Cardiac fibroblast (primary cell): Measurements from ENCODE around the gene ZDHHC4.

ENCODE experiments used
- DNase-seq, 2 donors: peaks; one replicate each; pipeline versions ENCODE4 v3.0.0 to v3.0.0-alpha.2; 2010; ENCODE audit warnings: low read depth in 2 of 2
- H3K4me3 ChIP-seq, 2 donors: replicated peaks in 1 of 2; 1 replicate in 1 of 2; 2 replicates in 1 of 2; pipeline ENCODE4 v1.5.1; 2011; ENCODE audit warnings: low read depth in 2 of 2, low read length in 2 of 2, mild to moderate bottlenecking in 2 of 2, moderate library complexity in 1 of 2
- TF ChIP-seq, protein P1 (sequence below): IDR thresholded peaks from one replicate; pipeline ENCODE4 v1.5.1; 2011; ENCODE audit warnings: low read depth, mild to moderate bottlenecking, low read length, inconsistent platforms

Gene ZDHHC4

DNA sequence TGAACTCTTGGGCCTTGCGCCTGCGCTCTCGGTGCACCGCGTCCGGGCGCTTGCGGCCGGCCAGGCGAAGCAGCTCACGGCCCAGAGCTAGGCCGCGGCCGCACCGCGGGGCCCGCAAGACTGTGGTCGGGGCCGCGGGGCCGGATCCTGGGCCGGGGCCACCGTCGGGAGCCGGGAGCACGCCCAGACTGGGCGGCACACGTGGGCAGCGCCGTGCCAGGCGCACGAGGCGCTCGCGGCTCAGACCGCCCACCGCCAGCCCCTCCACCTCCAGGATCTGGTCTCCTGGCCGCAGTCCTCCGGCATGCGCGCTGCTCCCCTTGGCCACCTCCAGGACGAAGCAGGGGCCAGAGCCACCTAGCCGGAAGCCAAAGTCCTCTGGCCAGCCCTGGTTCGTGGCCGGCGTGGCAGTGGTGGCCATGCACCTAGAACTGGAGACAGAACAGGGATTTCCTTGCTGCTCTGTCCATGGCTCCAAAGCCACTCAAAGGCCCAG, 26.2 kb upstream of the ZDHHC4 start, which contains the start of gene GRID2IP:
Gene GRID2IP, minus strand, starts transcription at position 446 of the 496 bp plus-strand sequence. Its CDS starts 25 bp downstream, at position 421.
- no peak for DNase-seq
- TF ChIP-seq, protein P1, sequence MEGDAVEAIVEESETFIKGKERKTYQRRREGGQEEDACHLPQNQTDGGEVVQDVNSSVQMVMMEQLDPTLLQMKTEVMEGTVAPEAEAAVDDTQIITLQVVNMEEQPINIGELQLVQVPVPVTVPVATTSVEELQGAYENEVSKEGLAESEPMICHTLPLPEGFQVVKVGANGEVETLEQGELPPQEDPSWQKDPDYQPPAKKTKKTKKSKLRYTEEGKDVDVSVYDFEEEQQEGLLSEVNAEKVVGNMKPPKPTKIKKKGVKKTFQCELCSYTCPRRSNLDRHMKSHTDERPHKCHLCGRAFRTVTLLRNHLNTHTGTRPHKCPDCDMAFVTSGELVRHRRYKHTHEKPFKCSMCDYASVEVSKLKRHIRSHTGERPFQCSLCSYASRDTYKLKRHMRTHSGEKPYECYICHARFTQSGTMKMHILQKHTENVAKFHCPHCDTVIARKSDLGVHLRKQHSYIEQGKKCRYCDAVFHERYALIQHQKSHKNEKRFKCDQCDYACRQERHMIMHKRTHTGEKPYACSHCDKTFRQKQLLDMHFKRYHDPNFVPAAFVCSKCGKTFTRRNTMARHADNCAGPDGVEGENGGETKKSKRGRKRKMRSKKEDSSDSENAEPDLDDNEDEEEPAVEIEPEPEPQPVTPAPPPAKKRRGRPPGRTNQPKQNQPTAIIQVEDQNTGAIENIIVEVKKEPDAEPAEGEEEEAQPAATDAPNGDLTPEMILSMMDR = no peak
- no peak within 1 kb of the TSS for H3K4me3 ChIP-seq

DNA sequence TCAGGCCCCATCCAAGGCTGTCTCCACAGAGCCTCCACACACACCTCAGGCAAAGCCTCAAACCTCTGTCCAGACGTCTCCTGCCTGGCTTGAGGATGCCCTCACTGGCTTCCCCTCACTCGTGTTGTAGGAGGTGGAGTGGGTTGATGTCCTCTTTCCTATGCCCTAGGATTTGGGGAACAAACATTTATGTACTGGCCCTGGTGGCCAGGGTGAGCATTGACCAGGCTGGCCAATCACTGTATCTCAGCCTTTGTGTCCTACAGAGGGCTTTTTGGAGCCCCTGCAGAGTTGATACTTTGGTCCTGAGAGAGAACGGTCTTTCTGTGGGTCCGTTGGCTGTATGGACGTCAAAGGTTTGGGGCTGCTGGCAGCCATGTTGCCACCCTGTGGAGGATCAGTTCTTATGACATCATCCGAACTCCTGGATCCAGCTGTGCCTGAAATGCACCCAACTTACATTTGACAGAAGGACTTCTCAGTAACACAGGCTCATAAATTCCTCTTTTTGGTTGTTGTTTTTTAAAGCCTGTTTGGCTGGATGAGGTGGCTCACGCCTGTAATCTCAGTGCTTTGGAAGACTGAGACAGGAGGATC, 23.7 kb upstream of the ZDHHC4 start:
- TF ChIP-seq, protein P1 = no peak
- no peak overlapping the region for H3K4me3 ChIP-seq
- DNase-seq = no peak

DNA sequence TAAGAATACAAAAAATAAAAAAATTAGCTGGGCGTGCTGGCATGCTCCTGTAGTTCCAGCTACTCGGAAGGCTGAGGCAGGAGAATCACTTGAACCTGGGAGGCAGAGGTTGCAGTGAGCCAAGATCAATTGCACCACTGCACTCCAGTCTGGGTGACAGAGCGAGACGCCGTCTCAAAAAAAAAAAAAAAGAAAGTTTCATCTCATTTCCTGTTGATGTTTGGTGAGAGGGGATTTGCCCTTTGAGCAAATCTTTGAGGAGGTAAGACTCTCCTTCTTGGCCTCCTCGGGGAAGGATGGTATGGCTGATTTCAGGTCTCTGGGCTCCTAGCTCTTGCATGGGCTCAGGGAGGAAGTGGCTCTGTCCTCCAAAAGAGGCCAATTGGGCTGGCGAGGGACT, 22.4 kb upstream of the ZDHHC4 start:
- TF ChIP-seq, protein P1 = no peak
- H3K4me3 ChIP-seq = no peak overlapping the region
- no peak for DNase-seq

DNA sequence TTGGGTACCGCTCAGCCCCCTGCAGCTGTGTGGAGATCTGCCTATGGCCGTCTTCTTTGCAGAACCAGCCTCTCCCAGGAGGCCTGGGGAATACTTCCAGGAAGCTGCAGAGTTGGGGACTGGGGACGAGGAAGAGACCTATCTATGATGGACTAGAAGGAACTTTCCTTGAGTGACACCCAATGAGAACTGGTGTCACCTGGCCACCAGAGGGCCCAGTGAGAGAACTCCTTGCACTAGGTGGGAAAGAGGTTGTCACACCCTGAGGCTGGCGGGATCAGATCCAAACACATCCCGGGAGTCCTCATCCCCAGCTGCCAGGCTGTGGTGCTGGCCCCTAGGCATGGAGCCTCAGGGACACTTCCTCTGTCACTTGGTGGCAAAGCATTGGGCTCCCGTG, 21.1 kb upstream of the ZDHHC4 start:
- no peak overlapping the region for H3K4me3 ChIP-seq
- TF ChIP-seq, protein P1 = no peak
- DNase-seq = no peak

DNA sequence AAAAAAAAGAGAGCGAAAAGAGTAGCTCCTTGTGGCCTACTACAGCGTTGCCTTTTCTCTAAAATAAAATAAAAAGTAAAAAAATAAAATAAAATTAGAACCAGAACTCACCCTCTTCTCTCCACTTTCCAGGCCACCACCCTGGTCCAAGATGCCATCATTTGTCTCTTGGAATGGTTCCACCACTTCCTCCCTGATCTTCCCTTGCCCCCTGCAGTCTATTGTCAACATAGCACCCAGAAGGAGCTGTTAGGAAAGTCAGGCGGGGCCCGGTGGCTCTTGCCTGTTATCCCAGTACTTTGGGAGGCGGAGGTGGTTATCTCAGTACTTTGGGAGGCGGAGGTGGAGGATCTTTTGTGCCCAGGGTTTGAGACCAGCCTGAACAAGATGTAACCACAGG, 18.4 kb upstream of the ZDHHC4 start:
- DNase-seq = peak; percentile 50 to 52
- H3K4me3 ChIP-seq = no peak overlapping the region
- TF ChIP-seq, protein P1 = peak; percentile 54

DNA sequence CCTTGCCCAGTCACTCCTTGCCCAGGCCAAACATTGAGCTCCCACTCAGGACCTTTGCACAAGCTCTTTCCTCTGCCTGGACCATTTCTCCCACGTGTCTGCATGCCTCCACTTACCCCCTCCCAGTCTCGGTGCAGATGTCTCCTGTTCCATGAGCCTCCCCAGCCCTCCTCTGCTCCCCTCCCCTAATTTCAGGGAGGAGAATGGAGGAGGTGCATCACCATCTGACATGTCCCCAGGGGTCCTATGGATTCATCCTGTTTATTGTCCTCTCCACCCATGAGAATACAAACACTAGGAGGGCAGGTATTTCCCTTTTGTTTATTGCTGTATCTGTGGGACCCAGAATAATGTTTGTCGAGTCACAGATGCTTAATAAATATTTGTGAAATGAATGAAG, 17.4 kb upstream of the ZDHHC4 start:
- no peak overlapping the region for H3K4me3 ChIP-seq
- DNase-seq = no peak
- TF ChIP-seq, protein P1 = no peak

DNA sequence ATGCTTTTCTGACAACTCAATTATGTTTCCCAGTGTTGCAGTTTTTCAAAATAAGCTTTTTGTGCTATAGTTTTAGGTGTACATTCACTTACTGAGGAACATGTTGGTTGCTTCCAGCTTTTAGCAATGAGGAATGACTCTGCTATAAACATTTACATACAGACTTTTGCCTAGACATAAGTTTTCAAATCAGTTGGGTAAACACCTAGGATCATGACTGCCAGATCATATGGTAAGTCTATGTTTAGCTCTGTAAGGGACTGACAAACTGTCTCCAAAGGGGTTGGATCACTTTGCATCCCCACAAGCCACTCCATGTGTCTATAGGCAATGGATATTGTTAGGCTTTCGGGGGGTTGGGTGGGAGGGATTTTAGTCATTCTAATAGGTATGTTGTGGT, 15.1 kb upstream of the ZDHHC4 start:
- TF ChIP-seq, protein P1 = no peak
- no peak for DNase-seq

More for the DNA sequence above, 15.1 kb upstream of the ZDHHC4 start:
- H3K4me3 ChIP-seq = no peak overlapping the region
